Gastrocnemius medialis (tissue), 4 donors: ENCODE measurements around the gene RAD51B.

ENCODE experiments used
- CTCF ChIP-seq, 5 experiments: fragments of 450-650 bp in 3 of 5; fragments of 200-600 bp in 2 of 5; sonication (generic) in 2 of 5; IDR thresholded peaks in 4 of 5; conservative IDR thresholded peaks in 1 of 5; 1 replicate in 4 of 5; 2 replicates in 1 of 5; pipeline ENCODE4 v1.5.1; 2016 to 2019; ENCODE audit warnings: antibody characterized with exemption in 5 of 5, mild to moderate bottlenecking in 3 of 5, moderate library complexity in 3 of 5
- POLR2A ChIP-seq, 2 donors: fragments of 450-650 bp; IDR thresholded peaks; one replicate each; pipeline ENCODE4 v1.6.1; 2017; ENCODE audit warnings: antibody characterized with exemption in 2 of 2, mild to moderate bottlenecking in 2 of 2, moderate library complexity in 2 of 2

- no peak for TF ChIP-seq CTCF (IDR thresholded peaks at IDR 0.05 in 4 of 5, conservative IDR thresholded peaks at IDR 0.05 in 1 of 5)
- no peak for TF ChIP-seq POLR2A (IDR thresholded peaks at IDR 0.05)
Measured at GRCh38 chr14:68177728-68178127, 358.1 kb downstream of the RAD51B start.
